Stimulated activated CD8-positive, alpha-beta memory T cell treated with anti-CD3 and anti-CD28 coated beads, Interleukin-7, amount 100 ng/mL, for 1 hour (primary cell): ENCODE results near the gene FNDC3B.

Experiments
- DNase-seq, 2 donors: peaks; one replicate each; pipeline ENCODE4 v3.0.0-alpha.2; 2020; ENCODE audit warnings: low read depth in 2 of 2

Gene FNDC3B

GRCh38 chr3:172113710-172114109 is 74.3 kb downstream of the FNDC3B start:
- no peak for DNase-seq

DNA sequence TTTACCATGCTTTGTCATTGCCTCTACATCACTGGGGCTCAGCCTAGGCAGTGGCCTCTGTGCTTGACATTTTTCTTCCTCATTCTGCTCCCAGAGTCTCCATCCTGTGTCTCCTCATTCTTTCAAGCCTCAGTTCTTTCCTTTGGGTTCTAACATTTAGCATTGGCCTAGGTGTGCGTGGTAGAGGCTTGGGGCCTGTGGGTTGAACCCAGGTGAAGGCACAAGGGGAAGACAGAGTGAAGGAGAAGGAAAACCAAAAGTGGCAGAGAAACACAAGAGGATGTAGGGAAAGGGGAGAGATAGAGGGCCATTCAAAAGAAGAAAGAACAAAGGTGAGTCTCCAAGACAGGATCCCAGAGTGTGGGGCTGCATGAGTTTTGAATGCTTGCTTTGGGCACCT is 75.7 kb downstream of the FNDC3B start:
- no peak for DNase-seq

GRCh38 chr3:172115787-172116186 is 76.4 kb downstream of the FNDC3B start:
- no peak for DNase-seq

- no peak for DNase-seq
Measured at GRCh38 chr3:172118019-172118418, 78.6 kb downstream of the FNDC3B start.

DNA sequence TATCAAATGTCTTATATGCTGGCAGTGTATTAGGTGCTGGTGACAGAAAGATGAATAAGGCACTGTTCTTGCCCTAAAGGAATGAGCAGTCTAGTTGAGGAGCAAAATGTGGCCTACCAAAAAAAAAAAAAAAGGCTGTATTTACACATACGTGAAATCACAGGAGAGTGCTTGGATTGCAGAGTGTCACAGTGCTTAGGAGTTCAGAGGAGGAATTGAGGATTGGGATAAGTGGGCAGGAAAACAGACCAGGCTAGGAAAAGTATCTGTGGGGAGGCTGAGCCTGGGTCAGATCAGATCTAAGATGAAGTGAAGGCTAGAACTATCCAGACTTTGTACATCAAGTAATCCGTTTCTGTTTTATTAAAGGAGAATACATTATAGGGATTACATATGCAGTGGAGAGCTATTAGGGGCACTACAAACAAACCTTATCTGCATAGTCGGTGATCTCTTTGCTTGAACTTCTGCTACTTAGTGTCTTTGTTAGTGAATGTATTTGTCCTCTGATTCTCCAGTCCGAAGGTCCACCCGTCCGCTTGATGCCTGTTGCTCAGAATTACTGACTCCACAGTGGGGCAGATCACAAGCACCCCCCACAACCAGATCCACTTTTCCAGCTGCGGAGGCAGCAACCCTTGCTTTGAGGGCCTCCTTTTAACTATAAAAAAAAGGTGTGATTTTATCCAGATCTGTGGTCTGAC is 80.0 kb downstream of the FNDC3B start:
- DNase-seq: no peak

DNA sequence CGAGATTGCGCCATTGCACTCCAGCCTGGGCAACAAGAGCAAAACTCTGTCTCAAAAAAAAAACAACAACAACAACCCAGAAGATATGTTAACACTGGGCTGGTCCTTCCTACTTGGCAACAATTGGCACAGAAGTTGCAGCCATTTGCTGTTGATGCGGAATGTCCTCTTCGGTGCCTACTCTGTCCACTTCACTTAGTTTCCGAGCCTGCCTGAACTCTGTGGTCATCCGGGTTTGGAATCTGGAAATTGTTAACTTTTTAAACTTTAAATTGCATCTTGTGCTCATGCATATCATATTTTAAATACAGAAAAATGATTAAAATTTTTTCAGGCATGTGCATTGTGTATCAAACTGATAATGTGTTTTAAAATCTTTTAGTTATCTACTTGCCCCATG is 81.5 kb downstream of the FNDC3B start:
- DNase-seq: no peak

- no peak for DNase-seq
Measured at GRCh38 chr3:172121981-172122380, 82.6 kb downstream of the FNDC3B start.

- no peak for DNase-seq
Measured at GRCh38 chr3:172124271-172124670, 84.9 kb downstream of the FNDC3B start.

DNA sequence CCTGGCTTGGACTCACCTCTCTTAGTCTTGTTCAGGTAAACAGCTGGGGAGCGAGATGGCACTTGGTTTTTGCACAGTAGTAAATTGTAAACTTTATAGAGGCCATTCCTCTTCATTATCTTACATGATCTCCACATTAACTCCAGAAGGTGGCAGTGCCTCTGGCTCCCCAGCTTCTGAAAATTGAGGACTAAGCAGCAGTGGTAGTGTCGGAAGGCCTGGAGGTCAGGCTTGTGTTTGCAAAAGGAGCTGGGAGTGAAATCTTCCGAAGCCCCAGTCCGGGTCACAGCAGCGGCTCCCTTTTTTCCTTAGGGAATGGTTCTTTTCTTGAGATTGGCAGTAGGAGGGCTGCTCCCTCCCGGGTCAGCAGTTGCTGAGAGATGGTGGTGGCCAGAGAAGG is 85.7 kb downstream of the FNDC3B start:
- DNase-seq: no peak

- DNase-seq: no peak
Measured at GRCh38 chr3:172125963-172126457, 86.6 kb downstream of the FNDC3B start.

- no peak for DNase-seq
Measured at GRCh38 chr3:172126741-172127140, 87.4 kb downstream of the FNDC3B start.

DNA sequence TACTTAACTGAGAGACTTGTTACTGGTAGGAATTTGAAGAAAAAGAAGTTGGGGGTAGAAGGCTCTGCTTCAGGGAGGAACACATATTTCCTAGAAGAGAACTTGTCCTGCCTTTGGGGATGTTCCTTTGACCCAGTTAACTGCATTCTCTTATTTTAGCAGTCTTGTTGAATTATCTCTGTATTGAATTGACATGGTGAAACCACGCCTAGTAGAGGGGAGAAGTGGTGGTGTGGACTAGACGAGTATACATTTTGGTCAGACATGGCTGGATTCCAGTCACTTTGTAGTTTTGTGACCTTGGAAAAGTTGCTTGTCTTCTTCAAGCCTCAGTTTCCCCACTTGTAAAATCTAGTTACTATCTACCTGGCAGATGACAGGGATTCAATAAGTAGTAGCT is 87.8 kb downstream of the FNDC3B start:
- no peak for DNase-seq

DNA sequence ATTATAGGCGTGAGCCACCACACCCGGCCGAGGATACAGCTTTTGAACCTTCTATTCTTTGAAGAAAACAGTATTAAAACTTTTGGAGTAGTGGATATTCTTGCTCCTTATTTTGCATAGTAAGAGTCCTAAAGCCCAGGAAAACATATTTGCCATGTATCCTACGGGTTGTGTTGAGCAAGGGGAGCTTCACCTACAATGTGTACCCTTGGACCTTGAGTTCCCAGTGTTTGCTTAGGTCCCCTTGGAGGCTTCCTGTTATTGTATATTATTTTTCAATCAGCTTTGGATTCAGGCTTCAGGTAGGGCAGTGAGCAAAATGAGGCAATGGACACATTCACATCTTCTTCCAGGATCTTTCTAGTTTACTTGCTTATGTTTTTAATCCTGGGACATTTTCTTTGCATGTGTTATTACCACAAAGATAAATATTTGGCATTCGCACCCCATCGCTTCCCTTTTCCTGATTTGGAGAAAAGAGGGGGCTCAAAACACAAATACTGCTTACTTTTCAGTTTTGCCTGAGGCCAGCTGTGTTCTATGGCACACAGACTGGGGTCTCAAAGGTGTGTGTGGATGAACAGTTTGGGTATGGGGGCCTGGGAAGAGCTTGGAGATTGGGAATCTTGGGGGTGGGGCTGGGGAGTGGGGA is 88.7 kb downstream of the FNDC3B start:
- DNase-seq: no peak

GRCh38 chr3:172128858-172129257 is 89.5 kb downstream of the FNDC3B start:
- no peak for DNase-seq

GRCh38 chr3:172129498-172129849 is 90.1 kb downstream of the FNDC3B start:
- no peak for DNase-seq

GRCh38 chr3:172129850-172130716 is 90.7 kb downstream of the FNDC3B start:
- no peak for DNase-seq

DNA sequence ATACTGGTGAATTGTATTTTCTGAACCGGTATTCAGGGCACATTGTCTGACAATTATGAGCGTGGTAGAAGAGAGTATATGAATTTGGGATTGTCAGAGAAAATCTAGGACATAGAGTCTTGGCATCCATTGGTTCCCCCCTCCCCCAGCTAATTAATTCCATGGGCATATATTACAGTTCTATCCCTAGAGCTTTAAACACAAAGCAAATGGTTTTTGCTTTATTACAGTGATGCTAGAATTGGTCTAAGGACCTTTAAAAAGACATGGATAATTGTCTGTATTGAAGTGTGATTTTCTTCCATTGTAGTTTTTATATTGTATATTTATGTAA is 91.3 kb downstream of the FNDC3B start:
- DNase-seq: no peak

DNA sequence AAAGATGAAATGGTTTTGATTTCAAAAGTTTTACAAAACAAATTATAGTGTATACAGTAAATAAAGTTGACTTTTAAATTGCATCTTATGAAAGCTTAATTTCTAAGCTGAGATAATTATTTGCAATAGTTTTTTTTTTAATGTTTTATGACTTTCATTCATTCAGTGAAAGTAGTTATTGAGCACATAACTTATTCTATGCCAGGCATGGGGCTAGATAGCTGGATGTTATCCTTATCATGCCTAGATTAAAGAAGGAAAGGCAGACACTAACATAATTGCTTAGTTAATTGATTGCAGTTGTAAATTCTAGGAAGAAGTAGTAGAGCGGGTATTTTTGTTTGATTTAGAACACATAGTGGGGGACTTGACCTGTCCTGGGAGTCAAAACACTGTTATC is 92.4 kb downstream of the FNDC3B start:
- DNase-seq: no peak

GRCh38 chr3:172132159-172132586 is 92.8 kb downstream of the FNDC3B start:
- DNase-seq: no peak

- no peak for DNase-seq
Measured at GRCh38 chr3:172132721-172133311, 93.4 kb downstream of the FNDC3B start.

DNA sequence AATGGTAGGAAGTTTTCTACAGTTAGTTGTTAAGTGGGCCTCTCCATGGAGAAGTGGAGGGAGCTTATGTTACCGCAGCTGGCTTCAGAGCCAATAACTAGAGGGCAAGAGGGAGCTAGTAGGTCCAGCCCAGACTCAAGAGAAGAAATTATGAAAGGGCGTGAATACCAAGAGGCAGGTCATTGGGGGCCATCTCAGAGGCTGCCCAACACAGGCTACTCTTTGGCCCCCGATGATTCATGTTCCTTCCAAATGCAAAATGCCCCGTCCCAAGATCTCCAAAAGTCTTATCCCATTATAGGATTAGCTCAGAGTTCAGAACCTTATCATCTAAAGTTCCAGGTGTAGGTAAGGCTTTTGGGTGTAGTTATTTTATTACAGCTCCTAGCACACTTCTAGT is 94.5 kb downstream of the FNDC3B start:
- DNase-seq: no peak

DNA sequence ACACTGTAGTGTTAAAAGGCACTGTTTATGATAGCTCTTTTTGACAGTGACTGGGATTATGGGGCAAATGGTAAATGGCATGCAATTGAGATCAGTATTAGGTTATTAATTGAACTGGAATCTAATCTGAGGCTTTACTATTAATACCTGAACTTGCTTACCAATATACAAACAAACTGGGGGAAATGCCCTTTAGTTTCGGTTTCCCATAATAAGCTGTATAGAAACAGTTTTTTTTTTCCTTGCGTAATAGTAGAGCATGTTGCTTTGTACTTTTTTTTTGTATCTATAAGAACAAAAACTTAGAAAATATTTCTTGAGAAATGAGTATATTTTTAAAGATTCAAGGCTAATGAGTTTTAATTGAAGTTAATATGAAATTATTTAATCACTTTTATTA is 95.0 kb downstream of the FNDC3B start:
- DNase-seq: no peak
